ENCODE data around the gene DRAM1. TPM values are rescaled to one million over a fixed set of nuclear protein-coding genes. Genes with fewer than 3 reads are reported as not detected.

Gene DRAM1
- total RNA-seq, 1 experiment from 2014 or later = 6.5 TPM

- Histone ChIP-seq H3K4me1 (ENCODE audit: insufficient read depth, low read length) (no peaks in the 10 kb centered on the region; the same call in 1 of the 2 replicates), H4K20me1 (ENCODE audit: control insufficient read depth, insufficient read depth, insufficient read length) (no peaks in the 10 kb centered on the region), H3K79me2 (ENCODE audit: insufficient read depth, low read length) (no peaks in the 10 kb centered on the region), H2BK5ac (ENCODE audit: insufficient read length, low read length) (no peak overlapping the region), H3K18ac (ENCODE audit: insufficient read length, low read depth, low read length) (no peak overlapping the region), H2AK5ac (ENCODE audit: insufficient read length, low read length) (no peak overlapping the region), H2AFZ (ENCODE audit: low read length) (no peak overlapping the region), H3K23ac (ENCODE audit: insufficient read length, low read depth, low read length) (no peak overlapping the region), H3K14ac (ENCODE audit: insufficient read depth, low read length) (no peak overlapping the region), H3K4ac (ENCODE audit: low read depth, low read length) (no peak overlapping the region), H3K79me1 (ENCODE audit: insufficient read depth, low read depth, low read length, poor library complexity, severe bottlenecking) (no peaks in the 10 kb centered on the region), H3K27ac (ENCODE audit: insufficient read length, low read depth, low read length) (no peak overlapping the region), H3K4me2 (ENCODE audit: insufficient read depth, insufficient read length, low read length) (no peak overlapping the region), H3K56ac (ENCODE audit: insufficient read length, low read depth, low read length) (no peak overlapping the region), H2BK120ac (ENCODE audit: low read depth, low read length, poor library complexity, severe bottlenecking) (no peak overlapping the region), H4K5ac (ENCODE audit: insufficient read length, low read depth, low read length) (no peak overlapping the region), H3K27me3 (ENCODE audit: insufficient read depth, low read length) (no peaks in the 10 kb centered on the region), H3K9me3 (ENCODE audit: control insufficient read depth, low read depth, low read length) (no peaks in the 10 kb centered on the region), H2BK20ac (ENCODE audit: low read depth, low read length, poor library complexity, severe bottlenecking) (no peak overlapping the region), H3K23me2 (ENCODE audit: insufficient read length, low read depth, low read length, poor library complexity, severe bottlenecking) (no peaks in the 10 kb centered on the region), H2BK12ac (ENCODE audit: insufficient read length, low read depth, low read length) (no peak overlapping the region), H3K9ac (ENCODE audit: extremely low read depth, insufficient read length, low read length) (no peak overlapping the region), H2BK15ac (ENCODE audit: low read depth, low read length) (no peak overlapping the region), H3T11ph (ENCODE audit: low read length) (no peak overlapping the region), H4K91ac (ENCODE audit: insufficient read length, low read depth, low read length) (no peak overlapping the region), H4K8ac (replicated peaks; ENCODE audit: insufficient read length, low read depth, low read length) (no peak overlapping the region)
- Mint-ChIP-seq H3K27me3 (ENCODE audit: low read depth) (no peaks in the 10 kb centered on the region), H3K4me1 (peaks cover 7 to 19% of the 10 kb centered on the region in 2 experiments), H3K27ac (no peak overlapping the region), H3K9me3 (no peaks in the 10 kb centered on the region), H3K36me3 (ENCODE audit: insufficient read depth in 1 of 3, low read depth in 3 of 3) (no peaks in the 10 kb centered on the region), H3K4me3 (no peak overlapping the region)
- WGBS (ENCODE audit: extremely low coverage, insufficient read length, low lambda C conversion rate) = no CpG with 5 or more reads among the region's 9 CpGs
- DNase-seq = no peak
- no peak for TF ChIP-seq CTCF (conservative IDR thresholded peaks at IDR 0.05)
Observed at GRCh38 chr12:101935890-101936746, 58.7 kb downstream of the DRAM1 start.
